Neural cell (in vitro differentiated cells): ENCODE measurements around the gene ANKRD13C. TPM values are rescaled to one million over a fixed set of nuclear protein-coding genes. Genes with fewer than 3 reads are reported as not detected.

Experiments
- H2AFZ ChIP-seq: fragments of 200-600, 300-800 bp; sonication (generic), shearing (Covaris generic); 2 replicates; pipeline ENCODE4 v1.6.0; 2014; ENCODE audit warnings: low read depth, mild to moderate bottlenecking, antibody characterized with exemption, low read length, moderate library complexity
- H3F3A ChIP-seq: fragments of 200-600 bp; shearing (Covaris generic); 2 replicates; pipeline ENCODE4 v1.6.1; 2016; ENCODE audit warnings: mild to moderate bottlenecking, moderate library complexity, mixed read lengths, antibody characterized with exemption, low read length; ENCODE audit not compliant: insufficient read depth, poor library complexity, severe bottlenecking
- H3K27ac ChIP-seq: fragments of 200-600, 300-800 bp; sonication (generic), shearing (Covaris generic); 2 replicates; pipeline ENCODE4 v1.5.1; 2014; ENCODE audit warnings: mild to moderate bottlenecking, low read length, moderate library complexity
- H3K27me3 ChIP-seq: fragments of 300-800, 200-600 bp; sonication (generic), shearing (Covaris generic); 2 replicates; pipeline ENCODE4 v1.6.0; 2014; ENCODE audit warnings: mild to moderate bottlenecking, low read depth, low read length, moderate library complexity; ENCODE audit not compliant: insufficient read depth
- H3K36me3 ChIP-seq: fragments of 300-800, 200-600 bp; sonication (generic), shearing (Covaris generic); 2 replicates; pipeline ENCODE4 v1.5.1; 2014; ENCODE audit warnings: mild to moderate bottlenecking, antibody characterized with exemption, low read length, moderate library complexity; ENCODE audit not compliant: insufficient read depth
- H3K4me2 ChIP-seq: fragments of 300-800, 200-600 bp; sonication (generic), shearing (Covaris generic); 2 replicates; pipeline ENCODE4 v1.6.0; 2014; ENCODE audit warnings: mild to moderate bottlenecking, low read length
- H3K4me3 ChIP-seq: fragments of 300-800, 200-600 bp; sonication (generic), shearing (Covaris generic); 2 replicates; pipeline ENCODE4 v1.5.1; 2014; ENCODE audit warnings: mild to moderate bottlenecking, low read length, moderate library complexity
- H3K79me2 ChIP-seq: fragments of 200-600 bp; shearing (Covaris generic); replicated peaks from 2 replicates; pipeline ENCODE4 v1.6.0; 2014; ENCODE audit warnings: mild to moderate bottlenecking, low read length, moderate library complexity; ENCODE audit not compliant: insufficient read depth
- H3K9ac ChIP-seq: fragments of 300-800, 200-600 bp; sonication (generic), shearing (Covaris generic); 2 replicates; pipeline ENCODE4 v1.6.1; 2016; ENCODE audit warnings: mild to moderate bottlenecking, low read length, mixed read lengths
- H3K9me2 ChIP-seq: fragments of 200-600 bp; shearing (Covaris generic); 2 replicates; pipeline ENCODE4 v1.6.1; 2016; ENCODE audit warnings: mild to moderate bottlenecking, low read length, mixed read lengths; ENCODE audit not compliant: insufficient read depth
- H3K9me3 ChIP-seq: fragments of 200-600, 300-800 bp; sonication (generic), shearing (Covaris generic); 2 replicates; pipeline ENCODE4 v1.6.1; 2016; ENCODE audit warnings: mild to moderate bottlenecking, mixed run types, low read length, moderate library complexity, mixed read lengths
- H4K20me1 ChIP-seq: fragments of 200-600 bp; shearing (Covaris generic); 2 replicates; pipeline ENCODE4 v1.6.1; 2016; ENCODE audit warnings: mild to moderate bottlenecking, mixed run types; ENCODE audit not compliant: insufficient read depth
- EP300 ChIP-seq: fragments of 450-650 bp; conservative IDR thresholded peaks from 2 replicates; pipeline ENCODE4 v1.6.1; 2014; ENCODE audit warnings: antibody characterized with exemption, mild to moderate bottlenecking, moderate library complexity; ENCODE audit not compliant: poor library complexity, severe bottlenecking
- EZH2 ChIP-seq: fragments of 200-600, 300-800 bp; shearing (Covaris generic), sonication (generic); IDR thresholded peaks from 2 replicates; pipeline ENCODE4 v1.6.1; 2014; ENCODE audit warnings: antibody characterized with exemption, low read length, borderline replicate concordance, mild to moderate bottlenecking; ENCODE audit not compliant: insufficient read depth, poor library complexity, severe bottlenecking
- MXI1 ChIP-seq: fragments of 450-650 bp; conservative IDR thresholded peaks from 2 replicates; pipeline ENCODE4 v1.6.1; 2014; ENCODE audit warnings: antibody characterized with exemption, mild to moderate bottlenecking; ENCODE audit not compliant: poor library complexity, severe bottlenecking
- POLR2AphosphoS5 ChIP-seq: IDR thresholded peaks from 2 replicates; pipeline ENCODE4 v1.6.1; 2012
- RAD21 ChIP-seq: fragments of 450-650 bp; conservative IDR thresholded peaks from 2 replicates; pipeline ENCODE4 v1.6.1; 2014; ENCODE audit warnings: antibody characterized with exemption, mild to moderate bottlenecking, moderate library complexity
- REST ChIP-seq: IDR thresholded peaks from 2 replicates; pipeline ENCODE4 v1.6.1; 2012; ENCODE audit warnings: borderline replicate concordance
- SMC3 ChIP-seq: fragments of 450-650 bp; conservative IDR thresholded peaks from 2 replicates; pipeline ENCODE4 v1.6.1; 2014; ENCODE audit warnings: antibody characterized with exemption, mild to moderate bottlenecking, moderate library complexity; ENCODE audit not compliant: poor library complexity
- TAF1 ChIP-seq: IDR thresholded peaks from 2 replicates; pipeline ENCODE4 v1.6.1; 2012; ENCODE audit warnings: low read depth
- polyA plus RNA-seq: library from polyadenylated mRNA; depleted of rRNA; stranded (reverse); fragments of >200 nt; gene quantifications from 2 replicates; pipeline ENCODE4 v1.2.3, GENCODE V29; 2014
- TF ChIP-seq, protein P1 (sequence below): fragments of 450-650 bp; IDR thresholded peaks from 2 replicates; pipeline ENCODE4 v1.5.1; 2014; ENCODE audit warnings: antibody characterized with exemption, mild to moderate bottlenecking, moderate library complexity; ENCODE audit not compliant: poor library complexity, severe bottlenecking

ANKRD13C gene
- polyA plus RNA-seq, 1 donor from 2014 or later, result 53.3 TPM

- Histone ChIP-seq H3K4me3 (no peak overlapping the region), H3K27me3 (no peaks in the 10 kb centered on the region), H3F3A (no peaks in the 10 kb centered on the region), H3K79me2 (no peaks in the 10 kb centered on the region), H3K36me3 (no peaks in the 10 kb centered on the region), H4K20me1 (no peaks in the 10 kb centered on the region), H3K27ac (no peak overlapping the region), H3K9me2 (no peaks in the 10 kb centered on the region), H3K9ac (no peak overlapping the region), H2AFZ (no peak overlapping the region), H3K4me2 (no peak overlapping the region), H3K9me3 (no peaks in the 10 kb centered on the region)
- TF ChIP-seq REST (no peak), POLR2AphosphoS5 (no peak), SMC3 (no peak), EZH2 (no peak), RAD21 (no peak), EP300 (no peak), TAF1 (no peak), MXI1 (no peak)
- TF ChIP-seq, protein P1, sequence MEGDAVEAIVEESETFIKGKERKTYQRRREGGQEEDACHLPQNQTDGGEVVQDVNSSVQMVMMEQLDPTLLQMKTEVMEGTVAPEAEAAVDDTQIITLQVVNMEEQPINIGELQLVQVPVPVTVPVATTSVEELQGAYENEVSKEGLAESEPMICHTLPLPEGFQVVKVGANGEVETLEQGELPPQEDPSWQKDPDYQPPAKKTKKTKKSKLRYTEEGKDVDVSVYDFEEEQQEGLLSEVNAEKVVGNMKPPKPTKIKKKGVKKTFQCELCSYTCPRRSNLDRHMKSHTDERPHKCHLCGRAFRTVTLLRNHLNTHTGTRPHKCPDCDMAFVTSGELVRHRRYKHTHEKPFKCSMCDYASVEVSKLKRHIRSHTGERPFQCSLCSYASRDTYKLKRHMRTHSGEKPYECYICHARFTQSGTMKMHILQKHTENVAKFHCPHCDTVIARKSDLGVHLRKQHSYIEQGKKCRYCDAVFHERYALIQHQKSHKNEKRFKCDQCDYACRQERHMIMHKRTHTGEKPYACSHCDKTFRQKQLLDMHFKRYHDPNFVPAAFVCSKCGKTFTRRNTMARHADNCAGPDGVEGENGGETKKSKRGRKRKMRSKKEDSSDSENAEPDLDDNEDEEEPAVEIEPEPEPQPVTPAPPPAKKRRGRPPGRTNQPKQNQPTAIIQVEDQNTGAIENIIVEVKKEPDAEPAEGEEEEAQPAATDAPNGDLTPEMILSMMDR, result no peak
Measured at GRCh38 chr1:70333245-70333644, 21.3 kb downstream of the ANKRD13C start.

GRCh38 chr1:70331962-70332361 is 22.6 kb downstream of the ANKRD13C start:
- H4K20me1 ChIP-seq, result no peaks in the 10 kb centered on the region
- H3K36me3 ChIP-seq, result no peaks in the 10 kb centered on the region
- H3K9ac ChIP-seq, result no peak overlapping the region
- no peak overlapping the region for H3K4me3 ChIP-seq
- no peaks in the 10 kb centered on the region for H3K9me2 ChIP-seq
- H3K27me3 ChIP-seq, result no peaks in the 10 kb centered on the region
- no peak for TF ChIP-seq EZH2
- TF ChIP-seq POLR2AphosphoS5, result no peak
- no peak for TF ChIP-seq SMC3
- TF ChIP-seq, protein P1, result no peak
- no peak for TF ChIP-seq EP300
- no peaks in the 10 kb centered on the region for H3K9me3 ChIP-seq
- no peak overlapping the region for H3K4me2 ChIP-seq
- H2AFZ ChIP-seq, result no peak overlapping the region
- no peaks in the 10 kb centered on the region for H3F3A ChIP-seq
- H3K27ac ChIP-seq, result no peak overlapping the region
- no peaks in the 10 kb centered on the region for H3K79me2 ChIP-seq
